Testis (tissue), 2 donors: ENCODE results near the gene EGR1.

Experiments
- CTCF ChIP-seq, 3 experiments: fragments of 450-650 bp in 2 of 3; fragments of 200-600 bp in 1 of 3; sonication (generic) in 1 of 3; IDR thresholded peaks; one replicate each; pipeline ENCODE4 v1.5.1; 2016 to 2019; ENCODE audit warnings: antibody characterized with exemption in 3 of 3, mild to moderate bottlenecking in 2 of 3, moderate library complexity in 1 of 3
- POLR2A ChIP-seq: fragments of 450-650 bp; IDR thresholded peaks from one replicate; pipeline ENCODE4 v1.6.1; 2017; ENCODE audit warnings: antibody characterized with exemption, mild to moderate bottlenecking, moderate library complexity

- TF ChIP-seq CTCF (IDR thresholded peaks at IDR 0.05) (no peak), POLR2A (no peak)
Observed at GRCh38 chr5:138517437-138517836, 52.2 kb downstream of the EGR1 start.
